ENCODE data around the gene CAMK1D. TPM values are rescaled to one million over a fixed set of nuclear protein-coding genes. Genes with fewer than 3 reads are reported as not detected.

CAMK1D gene
- total and polyA plus RNA-seq, 2 of the 8 experiments (the other 6 are each of a cell fraction or from before 2014, with no cell fraction given): 3.5 to 10.6 TPM

GRCh38 chr10:12790270-12790669 is 440.9 kb downstream of the CAMK1D start:
- H4K20me1 ChIP-seq (replicated peaks in 1 of 2; ENCODE audit: control insufficient read depth in 1 of 2, insufficient read depth in 2 of 2, low read length in 2 of 2): no peaks in the 10 kb centered on the region
- no peak overlapping the region for H3K14ac ChIP-seq (ENCODE audit: insufficient read length)
- H3K56ac ChIP-seq (replicated peaks; ENCODE audit: insufficient read length, low read depth, low read length): no peak overlapping the region
- no peak overlapping the region for H4K5ac ChIP-seq (ENCODE audit: insufficient read length, low read depth, low read length)
- H3K79me2 ChIP-seq (ENCODE audit: control insufficient read depth in 1 of 2, insufficient read depth in 2 of 2, low read length in 2 of 2): no peaks in the 10 kb centered on the region
- H3K4me1 ChIP-seq (replicated peaks in 1 of 4; ENCODE audit: control insufficient read depth in 3 of 4, insufficient read depth in 4 of 4, low read length in 3 of 4): no peaks in the 10 kb centered on the region; a peak in 1 of 7 replicates
- H3K4me3 ChIP-seq (ENCODE audit: extremely low read depth in 1 of 4, insufficient read depth in 2 of 4, low read depth in 3 of 4, low read length in 4 of 4): no peak overlapping the region
- FAIRE-seq: no peak
- H2AK5ac ChIP-seq (ENCODE audit: low read depth, low read length): no peak overlapping the region
- ChIA-PET POLR2A (ENCODE audit: partially characterized antibody) (no interaction called here), CTCF (ENCODE audit: partially characterized antibody) (no interaction called here)
- H3K27ac ChIP-seq (ENCODE audit: low read depth, low read length): no peak overlapping the region
- DNase-seq (ENCODE audit: low read depth in 1 of 2, low spot score in 2 of 2): no peak
- H2BK15ac ChIP-seq (ENCODE audit: low read length): no peak overlapping the region
- H3K79me1 ChIP-seq (ENCODE audit: low read depth, low read length): no peaks in the 10 kb centered on the region
- H3K23ac ChIP-seq (ENCODE audit: insufficient read length): no peak overlapping the region
- H4K8ac ChIP-seq (ENCODE audit: extremely low read depth, insufficient read depth, low read length): no peak overlapping the region
- peaks cover 0 to 2% of the 10 kb centered on the region in 2 experiments; a peak in 1 of 4 replicates for H3K9me3 ChIP-seq (ENCODE audit: insufficient read depth in 2 of 2, low read depth in 1 of 2, low read length in 1 of 2)
- no peaks in the 10 kb centered on the region; the same call in 1 of the 2 replicates for H3K23me2 ChIP-seq (ENCODE audit: low read depth, low read length)
- H3K9ac ChIP-seq (replicated peaks in 1 of 4; ENCODE audit: extremely low read depth in 1 of 4, low read depth in 3 of 4, low read length in 3 of 4): no peak overlapping the region
- no peak overlapping the region for H3K4me2 ChIP-seq (ENCODE audit: insufficient read depth in 1 of 2, low read depth in 2 of 2, low read length in 2 of 2)
- no peaks in the 10 kb centered on the region for H3K27me3 ChIP-seq (replicated peaks in 1 of 4; ENCODE audit: control insufficient read depth in 3 of 4, extremely low read depth in 1 of 4, insufficient read depth in 3 of 4, low read length in 3 of 4)
- 86 to 100% methylated on average over 1 to 3 of the region's 3 CpGs for WGBS, 2 experiments (ENCODE audit: extremely low coverage in 1 of 2, insufficient coverage in 1 of 2, insufficient read length in 1 of 2, insufficient replicate concordance in 2 of 2, low coverage in 1 of 2, low lambda C conversion rate in 2 of 2, missing lambda C conversion rate in 1 of 2)
- H3K4ac ChIP-seq (replicated peaks; ENCODE audit: insufficient read length, low read depth, low read length): no peak overlapping the region
- H2BK5ac ChIP-seq (ENCODE audit: low read depth, low read length): no peak overlapping the region
- no peak overlapping the region for H3K18ac ChIP-seq (ENCODE audit: extremely low read depth, low read length)
- H2BK20ac ChIP-seq (ENCODE audit: low read length): no peak overlapping the region
- H2BK120ac ChIP-seq (replicated peaks; ENCODE audit: low read depth, low read length): no peak overlapping the region
- H3K36me3 ChIP-seq (ENCODE audit: control insufficient read depth in 2 of 4, insufficient read depth in 4 of 4, low read length in 3 of 4): no peaks in the 10 kb centered on the region
- H4K91ac ChIP-seq (replicated peaks; ENCODE audit: insufficient read length, low read length): no peak overlapping the region
- no peak overlapping the region for H2BK12ac ChIP-seq (ENCODE audit: low read depth, low read length)
- no peak for TF ChIP-seq TBP (IDR thresholded peaks at IDR 0.05; ENCODE audit: low read depth, low read length)
- no peak for TF ChIP-seq SRF (IDR thresholded peaks at IDR 0.05; ENCODE audit: low read depth, low read length)
- TF ChIP-seq HDAC2 (IDR thresholded peaks at IDR 0.05; ENCODE audit: borderline replicate concordance in 1 of 2, low read depth in 2 of 2, low read length in 2 of 2): no peak
- no peak for TF ChIP-seq JUND (IDR thresholded peaks at IDR 0.05; ENCODE audit: low read length)
- TF ChIP-seq EP300 (IDR thresholded peaks at IDR 0.05; ENCODE audit: borderline replicate concordance in 1 of 2, low read depth in 2 of 2, low read length in 2 of 2): no peak
- no peak for TF ChIP-seq BRCA1 (IDR thresholded peaks at IDR 0.05; ENCODE audit: low read depth, low read length)
- no peak for TF ChIP-seq RBBP5 (IDR thresholded peaks at IDR 0.05; ENCODE audit: borderline replicate concordance, low read depth, low read length)
- TF ChIP-seq CEBPB (IDR thresholded peaks at IDR 0.05; ENCODE audit: low read depth, low read length): no peak
- TF ChIP-seq SIRT6 (IDR thresholded peaks at IDR 0.05; ENCODE audit: low read length): no peak
- no peak for TF ChIP-seq SP2 (IDR thresholded peaks at IDR 0.05; ENCODE audit: low read length)
- no peak for TF ChIP-seq YY1 (IDR thresholded peaks at IDR 0.05; ENCODE audit: low read depth, low read length)
- H2AFZ ChIP-seq (ENCODE audit: low read length): no peak overlapping the region

Data from H1 (cell line).